Left lobe of liver (tissue), 2 donors: ENCODE measurements around the gene ACSM6. TPM values are rescaled to one million over a fixed set of nuclear protein-coding genes. Genes with fewer than 3 reads are reported as not detected.
"Not testable (repeated sequence)": the region's sequence is repeated elsewhere in the genome, so short reads cannot be mapped to it uniquely, and the experiment has no call there.

Experiments
- ATAC-seq: fragments of 200-7000 bp; cut with Tn5 transposase; one replicate; pipeline ENCODE4 v1.9.1; 2020; ENCODE audit warnings: mild to moderate bottlenecking, moderate library complexity
- DNase-seq: peaks from one replicate; pipeline ENCODE4 v3.0.0-alpha.2; 2020; ENCODE audit warnings: low spot score
- total RNA-seq: library from RNA; stranded (reverse); gene quantifications from one replicate; pipeline ENCODE4 v1.2.1, GENCODE V29; 2021
- donor health status: DM: no; HTN: no; CAD: no; lungs with moderate emphysema.
- donor health status: DM: no; HTN: yes; CAD: no.

Gene ACSM6
- total RNA-seq, 1 donor from 2014 or later, result not detected

GRCh38 chr10:95214793-95215192, 20.8 kb downstream of the ACSM6 start:
- ATAC-seq (no peak), DNase-seq (no peak)

GRCh38 chr10:95217476-95217875, 23.4 kb downstream of the ACSM6 start:
- no peak for ATAC-seq
- no peak for DNase-seq

GRCh38 chr10:95220539-95220938, 26.5 kb downstream of the ACSM6 start:
- ATAC-seq, result no peak
- DNase-seq, result no peak

GRCh38 chr10:95221124-95221523, 27.1 kb downstream of the ACSM6 start:
- ATAC-seq (no peak), DNase-seq (no peak)

- DNase-seq, result no peak
- ATAC-seq, result no peak
Observed at GRCh38 chr10:95225136-95225535, 31.1 kb downstream of the ACSM6 start.

GRCh38 chr10:95228934-95229723, 35.1 kb downstream of the ACSM6 start:
- DNase-seq, ATAC-seq: not testable (repeated sequence)

- ATAC-seq, result peak; percentile 19
- no peak for DNase-seq
Observed at GRCh38 chr10:95229724-95230627, 35.9 kb downstream of the ACSM6 start.

- DNase-seq, result not testable (repeated sequence)
- peak; percentile 73 for ATAC-seq
Observed at GRCh38 chr10:95230677-95231586, 36.9 kb downstream of the ACSM6 start.

GRCh38 chr10:95233377-95234034, 39.5 kb downstream of the ACSM6 start:
- ATAC-seq, result no peak
- DNase-seq, result no peak

GRCh38 chr10:95234951-95235350, 40.9 kb downstream of the ACSM6 start:
- DNase-seq, result no peak
- no peak for ATAC-seq

- ATAC-seq (no peak), DNase-seq (no peak)
Observed at GRCh38 chr10:95235676-95236067, 41.6 kb downstream of the ACSM6 start.

GRCh38 chr10:95236068-95236903, 42.2 kb downstream of the ACSM6 start:
- no peak for DNase-seq
- no peak for ATAC-seq

GRCh38 chr10:95237376-95238170, 43.5 kb downstream of the ACSM6 start:
- DNase-seq (no peak), ATAC-seq (no peak)

GRCh38 chr10:95240096-95240495, 46.1 kb downstream of the ACSM6 start:
- not testable (repeated sequence) for ATAC-seq, DNase-seq

GRCh38 chr10:95240811-95241210, 46.8 kb downstream of the ACSM6 start:
- no peak for ATAC-seq

GRCh38 chr10:95241533-95241932, 47.5 kb downstream of the ACSM6 start:
- ATAC-seq (no peak), DNase-seq (no peak)

More at GRCh38 chr10:95240811-95241210, 46.8 kb downstream of the ACSM6 start:
- DNase-seq, result no peak

- ATAC-seq (peak; percentile 84), DNase-seq (no peak)
Observed at GRCh38 chr10:95242581-95243317, 48.7 kb downstream of the ACSM6 start.

- DNase-seq (no peak), ATAC-seq (no peak)
Observed at GRCh38 chr10:95243318-95243617, 49.2 kb downstream of the ACSM6 start.
